ENCODE data around the gene SPIN4. TPM values are rescaled to one million over a fixed set of nuclear protein-coding genes. Genes with fewer than 3 reads are reported as not detected.

SPIN4 gene
- total RNA-seq, 1 experiment from 2014 or later, result 12.4 TPM

GRCh38 chrX:63354484-63354883, 3.4 kb upstream of the SPIN4 start:
- ChIA-PET CTCF (no interaction called here), POLR2A (no interaction called here)
- no peak overlapping the region for H3K27ac Mint-ChIP-seq
- H3K27me3 Mint-ChIP-seq (ENCODE audit: low read depth), result peaks cover 22% of the 10 kb centered on the region
- peaks cover 20% of the 10 kb centered on the region for H3K9me3 Mint-ChIP-seq
- no peak for DNase-seq (ENCODE audit: low spot score)
- ATAC-seq, result no peak
- H3K4me3 Mint-ChIP-seq, result no peak overlapping the region
- H3K36me3 Mint-ChIP-seq, result peaks cover 9% of the 10 kb centered on the region; the same call in 1 of the 2 replicates
- peaks cover 34% of the 10 kb centered on the region for H3K4me1 Mint-ChIP-seq
- TF ChIP-seq ATF3 (CRISPR knock-in tag; conservative IDR thresholded peaks at IDR 0.05) (no peak), TEAD4 (CRISPR knock-in tag; IDR thresholded peaks at IDR 0.05) (no peak), NFYB (CRISPR knock-in tag; conservative IDR thresholded peaks at IDR 0.05; ENCODE audit: low read depth) (no peak), CREM (CRISPR knock-in tag; IDR thresholded peaks at IDR 0.05) (no peak), ZNF121 (CRISPR knock-in tag; IDR thresholded peaks at IDR 0.05) (no peak), NR1H2 (CRISPR knock-in tag; IDR thresholded peaks at IDR 0.05) (no peak), PRRX2 (CRISPR knock-in tag; IDR thresholded peaks at IDR 0.05) (no peak), ZNF219 (CRISPR knock-in tag; IDR thresholded peaks at IDR 0.05; ENCODE audit: borderline replicate concordance) (no peak), NR2C2 (CRISPR knock-in tag; IDR thresholded peaks at IDR 0.05) (no peak)

- H3K4me3 Mint-ChIP-seq, result peak overlapping the region; percentile 90
- TF ChIP-seq CREM (CRISPR knock-in tag; IDR thresholded peaks at IDR 0.05) (no peak), ZNF425 (CRISPR knock-in tag; conservative IDR thresholded peaks at IDR 0.05) (no peak), ELF4 (CRISPR knock-in tag; IDR thresholded peaks at IDR 0.05; ENCODE audit: low read depth) (no peak), TP53 (CRISPR knock-in tag; IDR thresholded peaks at IDR 0.05) (no peak), ZNF219 (CRISPR knock-in tag; IDR thresholded peaks at IDR 0.05; ENCODE audit: borderline replicate concordance) (no peak), MYBL2 (CRISPR knock-in tag; IDR thresholded peaks at IDR 0.05) (no peak), IRF2 (CRISPR knock-in tag; IDR thresholded peaks at IDR 0.05; ENCODE audit: borderline replicate concordance, low read depth) (no peak), ZNF281 (CRISPR knock-in tag; IDR thresholded peaks at IDR 0.05) (no peak), ZNF423 (CRISPR knock-in tag; IDR thresholded peaks at IDR 0.05) (no peak), NFYB (CRISPR knock-in tag; conservative IDR thresholded peaks at IDR 0.05; ENCODE audit: low read depth) (no peak), FOXJ3 (CRISPR knock-in tag; IDR thresholded peaks at IDR 0.05; ENCODE audit: borderline replicate concordance) (no peak), ZNF671 (CRISPR knock-in tag; IDR thresholded peaks at IDR 0.05) (no peak), GTF2I (CRISPR knock-in tag; conservative IDR thresholded peaks at IDR 0.05) (no peak), ATF3 (CRISPR knock-in tag; conservative IDR thresholded peaks at IDR 0.05) (no peak), FOXK1 (CRISPR knock-in tag; IDR thresholded peaks at IDR 0.05) (no peak), CTCF (IDR thresholded peaks at IDR 0.05) (no peak), JUN (CRISPR knock-in tag; IDR thresholded peaks at IDR 0.05) (no peak), EMX1 (CRISPR knock-in tag; IDR thresholded peaks at IDR 0.05) (no peak)
- peaks cover 31% of the 10 kb centered on the region for H3K4me1 Mint-ChIP-seq
- H3K27ac Mint-ChIP-seq, result peak overlapping the region; percentile 87
- H3K36me3 Mint-ChIP-seq, result no peaks in the 10 kb centered on the region; the same call in 1 of the 2 replicates
- DNase-seq (ENCODE audit: low spot score) (no peak), ATAC-seq (peak; percentile 19)
- CTCF ChIA-PET, result no interaction called here
- POLR2A ChIA-PET, result no interaction called here
- H3K9me3 Mint-ChIP-seq, result peaks cover 5% of the 10 kb centered on the region; the same call in 1 of the 2 replicates
- no peaks in the 10 kb centered on the region for H3K27me3 Mint-ChIP-seq (ENCODE audit: low read depth)
These were observed 661 bp downstream of the SPIN4 start for GRCh38 chrX:63350465-63350877.

Measured in WTC11 (cell line).